Esophagus squamous epithelium (tissue), 4 donors: ENCODE results near the gene CCDC144A.
"Not testable (repeated sequence)": the region's sequence is repeated elsewhere in the genome, so short reads cannot be mapped to it uniquely, and the experiment has no call there.

ENCODE experiments used
- POLR2A ChIP-seq, 4 donors: fragments of 450-650 bp; IDR thresholded peaks; one replicate each; pipeline ENCODE4 v1.6.1; 2017; ENCODE audit warnings: antibody characterized with exemption in 4 of 4, mild to moderate bottlenecking in 4 of 4, moderate library complexity in 3 of 4
- TF ChIP-seq, protein P1 (sequence below), 6 experiments: fragments of 450-650 bp in 4 of 6; fragments of 200-600 bp in 2 of 6; sonication (generic) in 2 of 6; IDR thresholded peaks; one replicate each; pipeline ENCODE4 v1.5.1; 2016 to 2019; ENCODE audit warnings: antibody characterized with exemption in 6 of 6, mild to moderate bottlenecking in 4 of 6, moderate library complexity in 4 of 6

DNA sequence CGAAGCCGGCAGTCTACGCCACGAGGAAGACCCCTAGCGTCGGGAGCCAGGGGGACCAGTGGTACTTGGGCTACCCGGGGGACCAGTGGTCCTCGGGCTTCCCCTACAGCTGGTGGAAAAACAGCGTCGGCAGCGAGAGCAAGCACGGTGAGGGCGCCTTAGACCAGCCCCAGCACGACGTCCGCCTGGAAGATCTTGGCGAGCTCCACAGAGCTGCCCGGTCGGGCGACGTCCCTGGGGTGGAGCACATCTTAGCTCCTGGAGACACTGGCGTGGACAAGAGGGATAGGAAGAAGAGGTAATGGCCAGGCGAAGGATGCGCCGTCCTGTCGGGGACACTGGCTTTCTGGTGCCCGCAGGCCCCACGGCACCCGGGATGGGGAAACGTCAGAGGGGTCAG is 406 bp downstream of the CCDC144A start:
- TF ChIP-seq, protein P1, sequence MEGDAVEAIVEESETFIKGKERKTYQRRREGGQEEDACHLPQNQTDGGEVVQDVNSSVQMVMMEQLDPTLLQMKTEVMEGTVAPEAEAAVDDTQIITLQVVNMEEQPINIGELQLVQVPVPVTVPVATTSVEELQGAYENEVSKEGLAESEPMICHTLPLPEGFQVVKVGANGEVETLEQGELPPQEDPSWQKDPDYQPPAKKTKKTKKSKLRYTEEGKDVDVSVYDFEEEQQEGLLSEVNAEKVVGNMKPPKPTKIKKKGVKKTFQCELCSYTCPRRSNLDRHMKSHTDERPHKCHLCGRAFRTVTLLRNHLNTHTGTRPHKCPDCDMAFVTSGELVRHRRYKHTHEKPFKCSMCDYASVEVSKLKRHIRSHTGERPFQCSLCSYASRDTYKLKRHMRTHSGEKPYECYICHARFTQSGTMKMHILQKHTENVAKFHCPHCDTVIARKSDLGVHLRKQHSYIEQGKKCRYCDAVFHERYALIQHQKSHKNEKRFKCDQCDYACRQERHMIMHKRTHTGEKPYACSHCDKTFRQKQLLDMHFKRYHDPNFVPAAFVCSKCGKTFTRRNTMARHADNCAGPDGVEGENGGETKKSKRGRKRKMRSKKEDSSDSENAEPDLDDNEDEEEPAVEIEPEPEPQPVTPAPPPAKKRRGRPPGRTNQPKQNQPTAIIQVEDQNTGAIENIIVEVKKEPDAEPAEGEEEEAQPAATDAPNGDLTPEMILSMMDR (IDR thresholded peaks at IDR 0.05) = not testable (repeated sequence)
- TF ChIP-seq POLR2A (IDR thresholded peaks at IDR 0.05) = not testable (repeated sequence)
